ENCODE data around the gene STAT3. TPM values are rescaled to one million over a fixed set of nuclear protein-coding genes. Genes with fewer than 3 reads are reported as not detected.

Gene STAT3
- total and polyA plus RNA-seq, 9 of the 15 experiments (the other 6 are each of a cell fraction or from before 2014, with no cell fraction given): 90.0 to 179 (median 114) TPM

- TF ChIP-seq E2F1 (CRISPR knock-in tag; IDR thresholded peaks at IDR 0.05) (no peak; the same call in 1 of the 2 replicates), FOXK1 (CRISPR knock-in tag; IDR thresholded peaks at IDR 0.05; ENCODE audit: borderline replicate concordance) (no peak), ETV5 (CRISPR knock-in tag; IDR thresholded peaks at IDR 0.05; ENCODE audit: low read depth) (no peak; the same call in 1 of the 2 replicates), NFRKB (IDR thresholded peaks at IDR 0.05; ENCODE audit: low read depth) (peak; percentile 14; the same call in 1 of the 2 replicates), ZNF134 (CRISPR knock-in tag; conservative IDR thresholded peaks at IDR 0.05) (no peak), NFATC3 (IDR thresholded peaks at IDR 0.05) (no peak), CBFA2T3 (IDR thresholded peaks at IDR 0.05) (peak; percentile 96), FOXM1 (IDR thresholded peaks at IDR 0.05; ENCODE audit: low read depth) (peak; percentile 76), FOXM1 (CRISPR knock-in tag; IDR thresholded peaks at IDR 0.05; ENCODE audit: low read depth) (no peak), RBM15 (IDR thresholded peaks at IDR 0.05; ENCODE audit: insufficient read depth, low read length) (no peak), ATF1 (CRISPR knock-in tag; IDR thresholded peaks at IDR 0.05) (no peak), ATF1 (tag; IDR thresholded peaks at IDR 0.05) (peak; percentile 78), PBX2 (CRISPR knock-in tag; IDR thresholded peaks at IDR 0.05; ENCODE audit: low read depth) (no peak), PBX2 (tag; conservative IDR thresholded peaks at IDR 0.05; ENCODE audit: low read depth) (no peak), SOX6 (IDR thresholded peaks at IDR 0.05) (peak; percentile 75), ZNF347 (CRISPR knock-in tag; IDR thresholded peaks at IDR 0.05; ENCODE audit: low read depth) (peak; percentile 19; the same call in 1 of the 2 replicates), ZNF644 (tag; IDR thresholded peaks at IDR 0.05; ENCODE audit: low read depth) (no peak; the same call in 1 of the 2 replicates), ZNF780A (CRISPR knock-in tag; IDR thresholded peaks at IDR 0.05) (no peak), ARID2 (IDR thresholded peaks at IDR 0.05) (no peak), NCOR1 (IDR thresholded peaks at IDR 0.05) (peak; percentile 96), ZNF24 (IDR thresholded peaks at IDR 0.05) (0 out of 2 replicates have a peak, but pooled peaks have one; percentile 5), THAP7 (CRISPR knock-in tag; IDR thresholded peaks at IDR 0.05) (no peak), YBX1 (IDR thresholded peaks at IDR 0.05) (no peak), ZKSCAN8 (CRISPR knock-in tag; IDR thresholded peaks at IDR 0.05) (0 out of 2 replicates have a peak, but pooled peaks have one; percentile 9), ZNF431 (CRISPR knock-in tag; IDR thresholded peaks at IDR 0.05) (peak; percentile 44; the same call in 1 of the 2 replicates), DACH1 (IDR thresholded peaks at IDR 0.05; ENCODE audit: partially characterized antibody) (peak; percentile 20), HOXB6 (CRISPR knock-in tag; IDR thresholded peaks at IDR 0.05; ENCODE audit: borderline replicate concordance) (no peak), U2AF1 (optimal IDR thresholded peaks at IDR 0.05; ENCODE audit: low read depth, low read length) (no peak)
These were observed 75.7 kb downstream of the STAT3 start (continued) for GRCh38 chr17:42312285-42313130.
